CD4-positive, alpha-beta T cell (primary cell): Measurements from ENCODE around the gene C2CD4D. TPM values are rescaled to one million over a fixed set of nuclear protein-coding genes. Genes with fewer than 3 reads are reported as not detected.

Experiments used
- ATAC-seq: fragments of 200-7000 bp; cut with Tn5 transposase; one replicate; pipeline ENCODE4 v1.10.0; 2022; ENCODE audit warnings: mild to moderate bottlenecking; ENCODE audit not compliant: poor library complexity
- CTCF ChIA-PET: fragments of 350-600 bp; sonication (Branson Sonifier 250); formaldehyde crosslinking; loops from one replicate; lab custom pipeline; 2021; ENCODE audit warnings: antibody characterized with exemption, inconsistent platforms; lab: Charles Lee
- POLR2A ChIA-PET: fragments of 350-600 bp; sonication (Branson Sonifier 250); formaldehyde crosslinking; loops from one replicate; lab custom pipeline; 2021; ENCODE audit warnings: antibody characterized with exemption, inconsistent platforms; lab: Charles Lee
- DNase-seq, 14 experiments: peaks; one replicate each; pipeline ENCODE4 v3.0.0-alpha.2; 2013 to 2020; ENCODE audit warnings: mixed read lengths in 2 of 14
- H3K27ac ChIP-seq, 2 donors: one replicate each; pipeline versions ENCODE4 v1.5.1 to v1.7.0; 2013; ENCODE audit warnings: low read length in 2 of 2, low read depth in 1 of 2, mild to moderate bottlenecking in 1 of 2
- H3K27me3 ChIP-seq, 2 experiments: 1 replicate in 1 of 2; 2 replicates in 1 of 2; pipeline versions ENCODE4 v1.6.1 to v1.7.0; 2013; ENCODE audit warnings: low read length in 2 of 2, control low read depth in 1 of 2, mild to moderate bottlenecking in 1 of 2, moderate library complexity in 1 of 2; ENCODE audit not compliant: insufficient read depth in 2 of 2, control insufficient read depth in 1 of 2
- H3K36me3 ChIP-seq: one replicate; pipeline ENCODE4 v1.6.1; 2013; ENCODE audit warnings: low read length, control low read depth; ENCODE audit not compliant: insufficient read depth
- H3K4me1 ChIP-seq: one replicate; pipeline ENCODE4 v1.6.1; 2013; ENCODE audit warnings: low read length, control low read depth; ENCODE audit not compliant: insufficient read depth
- H3K4me3 ChIP-seq: one replicate; pipeline ENCODE4 v1.5.1; 2013; ENCODE audit warnings: mild to moderate bottlenecking, low read length, moderate library complexity
- H3K9me3 ChIP-seq, 2 experiments: 1 replicate in 1 of 2; 2 replicates in 1 of 2; pipeline versions ENCODE4 v1.6.1 to v1.7.0; 2013; ENCODE audit warnings: low read length in 2 of 2, mild to moderate bottlenecking in 2 of 2, control low read depth in 1 of 2, moderate library complexity in 1 of 2; ENCODE audit not compliant: control insufficient read depth in 1 of 2, insufficient read depth in 1 of 2
- H3K27ac Mint-ChIP-seq: one replicate; pipeline ENCODE4 v1.8.0; 2020; ENCODE audit warnings: mixed read lengths
- H3K27me3 Mint-ChIP-seq: one replicate; pipeline ENCODE4 v1.8.0; 2021; ENCODE audit warnings: mixed read lengths
- H3K36me3 Mint-ChIP-seq: one replicate; pipeline ENCODE4 v1.8.0; 2021; ENCODE audit warnings: low read depth, mixed read lengths
- H3K4me1 Mint-ChIP-seq: one replicate; pipeline ENCODE4 v1.8.0; 2021; ENCODE audit warnings: low read depth, mixed read lengths
- H3K4me3 Mint-ChIP-seq: one replicate; pipeline ENCODE4 v1.8.0; 2020; ENCODE audit warnings: mild to moderate bottlenecking, mixed read lengths
- H3K9me3 Mint-ChIP-seq: one replicate; pipeline ENCODE4 v1.8.0; 2020; ENCODE audit warnings: mixed read lengths
- CTCF ChIP-seq: fragments of 200-600 bp; IDR thresholded peaks from one replicate; pipeline ENCODE4 v1.8.0; 2022; ENCODE audit warnings: antibody characterized with exemption, mild to moderate bottlenecking
- intact Hi-C, 2 experiments: fragments of 100-400 bp; cut with DNase I in 1 of 2; cut with micrococcal nuclease in 1 of 2; formaldehyde crosslinking; loops; one replicate each; pipeline versions ENCODE4 v1.15.1 to v1.9.0; 2023 to 2025; cut with DNase I, micrococcal nuclease
- total RNA-seq, 174 experiments: library from RNA in 2 of 174; stranded (reverse) in 2 of 174; gene quantifications; one replicate each; pipeline ENCODE4 v1.2.3 and lab custom pipeline; 2021 to 2026

Gene C2CD4D
- total RNA-seq, 2 experiments from 2014 or later: 0.75 to 0.88 TPM

DNA sequence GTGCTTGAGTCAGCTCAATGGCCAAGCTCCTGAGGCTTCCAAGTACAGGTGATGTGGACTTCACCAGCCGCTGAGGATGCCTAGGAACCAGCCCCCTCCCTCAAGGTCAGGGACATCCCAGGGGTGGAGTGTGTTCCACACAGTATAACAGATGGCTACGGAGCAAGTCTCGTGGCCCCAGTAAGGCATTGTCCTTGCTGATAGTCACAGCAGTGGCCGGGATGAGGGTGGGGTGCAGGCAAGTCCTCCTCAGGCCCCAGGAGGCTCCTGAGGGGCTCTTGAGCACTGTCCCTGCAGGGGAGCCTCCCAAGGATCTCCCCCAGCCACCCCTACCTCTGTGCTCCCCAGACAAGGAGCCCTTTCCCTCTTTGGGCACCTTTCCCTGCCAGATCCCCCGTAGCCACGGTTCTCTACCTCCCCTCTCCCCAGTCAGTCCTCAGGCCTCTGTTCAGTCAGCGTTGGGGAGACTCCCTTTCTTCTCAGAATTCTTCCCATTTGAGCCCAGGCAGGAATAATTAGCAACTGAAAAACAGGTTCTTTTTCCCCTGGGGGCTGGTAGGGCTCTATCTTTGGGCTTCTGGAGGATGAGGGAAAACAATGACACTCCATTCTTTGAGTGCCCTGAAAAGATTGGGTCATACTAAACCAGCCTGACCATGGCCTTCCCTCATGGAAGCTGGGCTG lies 21.0 kb upstream of the C2CD4D start:
- H3K4me3 Mint-ChIP-seq: no peak overlapping the region
- TF ChIP-seq CTCF: no peak
- H3K36me3 Mint-ChIP-seq: no peaks in the 10 kb centered on the region
- Histone ChIP-seq H3K27me3 (no peaks in the 10 kb centered on the region), H3K27ac (no peak overlapping the region), H3K9me3 (no peaks in the 10 kb centered on the region), H3K4me3 (no peak overlapping the region), H3K36me3 (no peaks in the 10 kb centered on the region), H3K4me1 (no peaks in the 10 kb centered on the region)
- no peaks in the 10 kb centered on the region for H3K27me3 Mint-ChIP-seq
- POLR2A ChIA-PET: no interaction called here
- intact Hi-C loops: no loop called here
- no peaks in the 10 kb centered on the region for H3K9me3 Mint-ChIP-seq
- ATAC-seq (no peak), DNase-seq (no peak)
- H3K27ac Mint-ChIP-seq: no peak overlapping the region
- CTCF ChIA-PET: no interaction called here
- no peaks in the 10 kb centered on the region for H3K4me1 Mint-ChIP-seq

GRCh38 chr1:151859891-151860293 lies 20.3 kb upstream of the C2CD4D start:
- intact Hi-C loops: no loop called here
- ATAC-seq: no peak
- Histone ChIP-seq H3K4me1 (no peaks in the 10 kb centered on the region), H3K27me3 (no peaks in the 10 kb centered on the region), H3K27ac (no peak overlapping the region), H3K9me3 (no peaks in the 10 kb centered on the region), H3K36me3 (no peaks in the 10 kb centered on the region), H3K4me3 (no peak overlapping the region)
- Mint-ChIP-seq H3K27me3 (no peaks in the 10 kb centered on the region), H3K36me3 (no peaks in the 10 kb centered on the region), H3K4me3 (no peak overlapping the region), H3K4me1 (no peaks in the 10 kb centered on the region), H3K27ac (no peak overlapping the region), H3K9me3 (no peaks in the 10 kb centered on the region)
- no peak for DNase-seq
- ChIA-PET POLR2A (no interaction called here), CTCF (no interaction called here)
- TF ChIP-seq CTCF: no peak

DNA sequence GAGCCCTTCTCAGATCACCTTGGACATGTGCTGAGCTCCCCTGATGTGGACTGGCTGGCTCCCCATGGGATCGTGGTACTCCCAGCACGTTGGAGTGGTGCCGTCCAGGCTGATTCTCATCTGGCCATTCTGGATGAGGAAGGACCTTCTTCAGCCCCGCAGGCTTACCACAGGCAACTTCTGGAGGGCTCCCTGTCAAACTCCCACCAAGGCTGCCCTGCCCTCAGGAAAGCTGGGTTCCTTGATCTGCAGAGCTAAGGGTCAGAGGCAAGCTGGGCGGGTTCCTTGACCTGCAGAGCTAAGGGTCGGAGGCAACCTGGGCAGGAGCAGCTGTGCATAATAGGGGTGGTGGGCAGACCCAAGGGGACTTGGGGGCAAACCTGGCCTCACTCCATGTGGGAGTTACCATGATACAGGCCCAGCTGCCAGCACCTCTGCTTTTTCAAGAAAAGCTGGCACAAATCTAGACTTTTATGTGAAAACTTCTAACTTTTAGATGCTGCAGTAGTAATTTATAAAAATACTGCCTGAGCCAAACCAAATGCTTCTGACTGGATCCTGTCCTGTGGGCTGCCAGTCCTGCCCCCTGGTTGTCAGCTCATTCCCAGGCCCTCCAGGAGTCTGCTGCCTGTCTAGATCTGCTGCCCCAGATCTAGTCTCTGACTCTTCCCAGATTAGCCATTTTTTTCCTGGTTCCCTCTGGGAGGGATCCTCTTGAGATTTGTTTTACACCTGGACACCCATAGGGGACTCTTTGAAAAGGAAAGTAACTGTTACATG lies 19.5 kb upstream of the C2CD4D start:
- H3K27me3 ChIP-seq: no peaks in the 10 kb centered on the region
- no peak overlapping the region for H3K4me3 ChIP-seq
- no peak overlapping the region for H3K27ac ChIP-seq
- TF ChIP-seq CTCF: no peak
- no peaks in the 10 kb centered on the region for H3K4me1 ChIP-seq
- no peaks in the 10 kb centered on the region for H3K36me3 Mint-ChIP-seq
- H3K4me1 Mint-ChIP-seq: no peaks in the 10 kb centered on the region
- ChIA-PET POLR2A (interaction anchor here (0.5 kb wide), 1 partner anchor 68 kb away, joined by 3 read pairs; no protein-coding TSS in a partner anchor), CTCF (interaction anchor here (1.4 kb wide), 1 partner anchor 22 kb away, joined by 4 read pairs; no protein-coding TSS in a partner anchor)
- no peaks in the 10 kb centered on the region for H3K9me3 Mint-ChIP-seq
- no peak overlapping the region for H3K4me3 Mint-ChIP-seq
- H3K27ac Mint-ChIP-seq: no peak overlapping the region
- intact Hi-C loops: no loop called here
- ATAC-seq (no peak), DNase-seq (no peak)
- no peaks in the 10 kb centered on the region for H3K9me3 ChIP-seq
- H3K27me3 Mint-ChIP-seq: no peaks in the 10 kb centered on the region
- no peaks in the 10 kb centered on the region for H3K36me3 ChIP-seq
